ENCODE measurements around the gene RBM8A.

DNA sequence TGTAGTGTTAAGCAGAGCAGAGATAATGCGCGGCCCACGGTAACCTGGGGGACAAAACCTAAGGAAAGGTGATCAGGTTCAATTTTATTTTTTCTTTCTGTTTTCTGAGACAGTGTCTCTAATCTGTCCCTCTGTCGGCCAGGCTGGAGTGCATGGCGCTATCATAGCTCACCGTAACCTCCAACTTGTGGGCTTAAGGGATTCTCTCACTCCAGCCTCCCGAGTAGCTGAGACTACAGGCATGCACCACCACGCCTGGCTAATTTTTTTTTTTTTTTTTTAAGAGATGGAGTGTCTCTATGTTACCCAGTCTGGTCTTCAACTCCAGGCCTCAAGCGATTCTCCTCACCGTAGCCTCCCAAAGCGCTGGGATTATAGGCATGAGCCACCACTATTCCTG is 40.9 kb downstream of the RBM8A start:
- TF ChIP-seq, protein P1, sequence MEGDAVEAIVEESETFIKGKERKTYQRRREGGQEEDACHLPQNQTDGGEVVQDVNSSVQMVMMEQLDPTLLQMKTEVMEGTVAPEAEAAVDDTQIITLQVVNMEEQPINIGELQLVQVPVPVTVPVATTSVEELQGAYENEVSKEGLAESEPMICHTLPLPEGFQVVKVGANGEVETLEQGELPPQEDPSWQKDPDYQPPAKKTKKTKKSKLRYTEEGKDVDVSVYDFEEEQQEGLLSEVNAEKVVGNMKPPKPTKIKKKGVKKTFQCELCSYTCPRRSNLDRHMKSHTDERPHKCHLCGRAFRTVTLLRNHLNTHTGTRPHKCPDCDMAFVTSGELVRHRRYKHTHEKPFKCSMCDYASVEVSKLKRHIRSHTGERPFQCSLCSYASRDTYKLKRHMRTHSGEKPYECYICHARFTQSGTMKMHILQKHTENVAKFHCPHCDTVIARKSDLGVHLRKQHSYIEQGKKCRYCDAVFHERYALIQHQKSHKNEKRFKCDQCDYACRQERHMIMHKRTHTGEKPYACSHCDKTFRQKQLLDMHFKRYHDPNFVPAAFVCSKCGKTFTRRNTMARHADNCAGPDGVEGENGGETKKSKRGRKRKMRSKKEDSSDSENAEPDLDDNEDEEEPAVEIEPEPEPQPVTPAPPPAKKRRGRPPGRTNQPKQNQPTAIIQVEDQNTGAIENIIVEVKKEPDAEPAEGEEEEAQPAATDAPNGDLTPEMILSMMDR (IDR thresholded peaks at IDR 0.05) = no peak
- no peak for TF ChIP-seq ZFX (IDR thresholded peaks at IDR 0.05; ENCODE audit: borderline replicate concordance)
